ENCODE measurements around the gene PRTFDC1.
"Not testable (repeated sequence)": the region's sequence is repeated elsewhere in the genome, so short reads cannot be mapped to it uniquely, and the experiment has no call there.

The PRTFDC1 gene

DNA sequence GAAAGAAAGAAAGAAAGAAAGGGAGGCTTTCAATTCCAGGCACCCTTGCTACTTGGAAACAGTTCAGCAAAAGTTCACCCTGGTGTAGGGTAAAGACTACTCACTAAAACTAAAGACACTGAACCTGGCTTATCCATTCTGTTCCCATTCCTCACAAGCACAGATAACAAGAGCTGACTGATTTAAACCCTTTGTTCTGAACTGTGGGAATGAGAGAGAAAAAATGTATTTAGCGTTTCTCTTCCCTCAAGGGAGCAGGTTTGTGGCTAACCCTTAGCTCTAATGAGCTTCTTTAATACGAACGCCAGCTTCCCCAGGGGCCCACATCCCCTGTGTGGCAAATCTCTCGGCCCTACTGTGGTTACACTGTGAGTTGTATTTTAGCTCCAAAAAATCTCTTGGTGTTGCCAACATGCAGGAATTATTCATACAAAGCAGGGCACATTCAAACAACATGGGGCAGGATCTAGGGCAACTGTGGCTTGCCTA lies 23.3 kb downstream of the PRTFDC1 start:
- DNase-seq = no peak

DNA sequence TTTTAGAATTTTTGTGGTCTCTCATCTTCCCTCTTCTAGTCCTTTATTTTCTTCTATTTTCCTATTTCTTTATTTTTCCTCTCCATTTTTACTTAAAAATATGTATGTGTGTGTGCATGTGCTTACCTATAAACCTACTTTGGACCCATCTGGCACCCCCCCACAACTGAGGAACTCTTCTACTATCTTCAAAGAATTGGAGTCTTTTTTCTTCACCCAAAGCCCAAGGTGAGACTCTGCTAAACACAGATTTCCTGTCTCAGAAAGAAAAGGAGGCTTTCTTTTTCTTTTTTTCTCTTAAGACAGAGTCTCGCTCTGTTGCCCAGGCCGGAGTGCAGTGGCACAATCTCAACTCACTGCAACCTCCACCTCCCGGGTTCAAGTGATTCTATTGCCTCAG lies 24.2 kb downstream of the PRTFDC1 start:
- no peak for DNase-seq

DNA sequence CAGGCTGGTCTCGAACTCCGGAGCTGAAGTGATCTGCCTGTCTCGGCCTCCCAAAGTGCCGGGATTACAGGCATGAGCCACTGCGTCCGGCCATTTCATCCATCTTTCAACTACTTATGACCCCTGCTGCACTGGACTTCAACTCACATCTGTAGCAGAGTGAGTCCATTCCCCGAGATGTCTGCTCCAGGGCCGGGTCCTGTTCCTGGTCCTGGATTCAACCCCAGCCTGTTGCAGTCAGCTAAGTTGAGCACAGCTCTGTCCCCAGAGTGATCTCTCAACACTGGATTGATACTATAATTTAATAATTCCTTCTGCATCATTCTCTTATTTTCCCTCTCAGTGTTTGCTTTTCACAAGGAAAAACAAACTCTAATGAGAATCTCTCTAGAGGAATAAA lies 25.8 kb downstream of the PRTFDC1 start:
- no peak for DNase-seq

DNA sequence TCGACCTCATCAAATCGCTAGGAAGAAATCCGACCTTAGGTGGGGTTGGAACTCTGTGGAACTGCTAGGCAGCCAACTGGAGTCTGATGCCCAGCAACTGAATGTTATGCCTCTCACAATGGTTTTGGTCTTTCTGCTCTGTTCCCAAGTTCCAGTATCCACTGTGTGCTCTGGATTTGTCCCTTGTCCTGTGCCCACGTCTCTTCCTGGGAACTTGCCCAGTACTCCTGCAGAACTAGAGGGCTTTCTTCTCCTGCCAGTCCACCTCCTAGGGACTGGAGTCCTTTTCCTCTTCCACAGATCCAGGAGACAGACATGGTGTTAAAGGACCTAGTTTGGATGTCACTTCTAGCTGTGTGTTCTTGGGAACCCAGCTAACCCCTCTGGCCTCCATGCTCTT lies 26.6 kb downstream of the PRTFDC1 start:
- DNase-seq = no peak

DNA sequence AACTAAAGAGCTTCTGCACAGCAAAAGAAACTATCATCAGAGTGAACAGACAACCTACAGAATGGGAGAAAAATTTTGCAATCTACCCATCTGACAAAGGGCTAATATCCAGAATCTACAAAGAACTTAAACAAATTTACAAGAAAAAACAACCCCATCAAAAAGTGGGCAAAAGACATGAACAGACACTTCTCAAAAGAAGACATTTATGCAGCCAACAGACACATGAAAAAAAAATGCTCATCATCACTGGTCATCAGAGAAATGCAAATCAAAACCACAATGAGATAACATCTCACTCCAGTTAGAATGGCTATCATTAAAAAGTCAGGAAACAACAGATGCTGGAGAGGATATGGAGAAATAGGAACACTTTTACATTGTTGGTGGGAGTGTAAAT lies 27.9 kb downstream of the PRTFDC1 start:
- DNase-seq = not testable (repeated sequence)

DNA sequence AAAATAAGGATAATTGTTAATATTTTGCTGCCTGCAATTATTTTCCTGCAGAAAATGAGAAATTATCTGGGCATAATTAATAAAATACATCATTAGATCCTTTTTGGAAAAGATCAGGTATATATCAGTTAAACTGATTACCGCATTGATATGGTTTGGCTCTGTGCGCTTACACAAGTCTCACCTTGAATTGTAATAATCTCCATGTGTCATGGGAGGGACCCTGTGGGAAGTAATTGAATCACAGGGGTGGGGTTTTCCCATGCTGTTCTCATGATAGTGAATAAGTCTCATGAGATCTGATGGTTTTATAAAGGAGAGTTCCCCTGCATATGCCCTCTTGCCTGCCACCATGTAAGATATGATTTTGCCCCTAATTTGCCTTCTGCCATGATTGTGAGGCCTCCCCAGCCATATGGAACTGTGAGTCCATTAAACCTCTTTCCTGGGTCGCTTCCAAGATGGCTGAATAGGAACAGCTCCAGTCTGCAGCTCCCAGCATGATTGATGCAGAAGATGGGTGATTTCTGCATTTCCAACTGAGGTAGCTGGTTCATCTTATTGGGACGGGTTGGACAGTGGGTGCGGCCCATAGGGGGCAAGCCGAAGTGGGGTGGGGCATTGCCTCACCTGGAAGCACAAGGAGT lies 30.1 kb downstream of the PRTFDC1 start:
- not testable (repeated sequence) for DNase-seq

DNA sequence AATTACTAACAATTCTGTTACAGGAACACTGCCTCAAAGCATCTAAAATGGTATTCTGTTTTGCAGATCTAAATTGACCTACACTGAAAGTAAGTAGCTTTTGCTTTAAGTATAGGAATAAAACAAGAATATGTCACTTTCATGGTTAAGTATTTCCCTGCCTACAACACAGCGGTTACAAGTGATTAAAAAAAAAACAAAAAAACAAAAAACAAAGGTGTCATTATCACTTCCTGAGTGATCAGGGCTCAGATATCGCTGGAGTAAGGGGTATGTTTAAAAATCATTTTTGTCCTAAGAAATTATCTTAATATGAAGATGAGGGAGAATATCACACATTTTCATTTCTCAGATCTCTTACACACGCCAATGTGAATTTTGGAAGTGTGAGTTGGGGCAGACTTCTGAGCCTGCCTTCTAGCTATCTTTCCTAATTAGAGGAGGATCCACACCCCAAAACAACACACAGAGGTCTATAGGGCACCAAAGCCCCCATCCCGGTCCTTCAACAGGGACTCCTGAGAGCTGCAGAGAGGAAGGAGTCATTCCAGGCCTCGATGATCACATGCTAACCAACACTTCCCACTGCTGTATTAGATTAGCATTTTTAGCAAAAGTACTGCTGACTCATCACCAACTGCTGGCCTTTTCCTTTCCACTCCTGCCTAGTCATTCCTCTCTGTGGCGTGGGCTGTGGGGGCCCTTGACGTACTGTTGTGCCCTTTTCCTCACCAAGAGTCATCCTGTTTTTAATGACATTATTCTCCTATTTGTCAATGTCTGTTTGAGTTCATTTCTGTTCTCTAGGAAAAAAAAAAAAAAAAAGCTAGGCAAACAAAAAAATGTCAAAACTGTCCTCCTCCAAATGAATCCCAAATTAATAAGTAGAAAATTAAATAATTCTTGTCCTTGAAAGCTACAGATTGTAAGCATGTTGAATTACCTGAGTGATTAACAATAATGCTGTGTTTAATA lies 31.2 kb downstream of the PRTFDC1 start:
- DNase-seq = no peak

DNA sequence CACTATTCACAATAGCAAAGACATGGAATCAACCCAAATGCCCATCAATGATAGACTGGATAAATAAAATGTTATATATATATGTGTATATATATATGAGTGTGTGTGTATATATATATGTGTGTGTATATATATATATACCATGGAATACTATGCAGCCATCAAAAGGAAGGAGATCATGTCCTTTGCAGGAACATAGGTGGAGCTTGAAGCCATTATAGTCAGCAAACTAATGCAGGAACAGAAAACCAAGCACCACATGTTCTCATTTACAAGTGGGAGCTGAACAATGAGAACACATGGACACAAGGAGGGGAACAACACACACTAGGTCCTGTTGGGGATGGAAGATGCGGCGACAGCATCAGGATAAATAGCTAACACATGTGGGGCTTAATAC lies 32.2 kb downstream of the PRTFDC1 start:
- DNase-seq = not testable (repeated sequence)

DNA sequence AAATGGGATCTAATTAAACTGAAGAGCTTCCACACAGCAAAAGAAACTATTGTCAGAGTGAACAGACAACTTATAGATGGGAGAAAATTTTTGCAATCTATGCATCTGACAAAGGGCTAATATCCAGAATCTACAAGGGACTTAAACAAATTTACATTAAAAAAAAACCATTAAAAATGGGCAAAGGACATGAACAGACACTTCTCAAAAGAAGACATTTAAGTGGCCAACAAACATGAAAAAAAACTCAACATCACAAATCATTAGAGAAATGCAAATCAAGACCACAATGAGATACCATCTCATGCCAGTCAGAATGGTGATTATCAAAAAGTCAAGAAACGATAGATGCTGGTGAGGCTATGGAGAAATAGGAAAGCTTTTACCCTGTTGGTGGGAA lies 32.8 kb downstream of the PRTFDC1 start:
- DNase-seq = not testable (repeated sequence)

DNA sequence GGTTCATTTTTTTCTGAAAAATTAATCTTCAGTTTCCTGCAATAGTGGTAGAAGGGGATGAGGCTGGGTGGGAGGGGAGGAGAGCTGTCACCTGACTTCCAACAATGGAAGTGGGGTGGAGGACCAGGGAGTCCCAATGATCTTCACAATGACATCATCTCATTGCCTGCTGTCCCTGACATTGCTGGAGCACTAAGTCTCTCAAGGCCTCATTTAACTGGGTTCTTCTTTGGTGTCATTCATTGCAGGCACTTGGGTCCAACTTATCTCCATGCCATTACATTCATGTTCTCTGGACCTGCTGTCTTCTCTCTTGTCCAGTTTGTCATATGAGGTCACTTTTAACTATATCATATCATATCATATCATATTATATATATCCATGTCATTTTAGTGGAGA lies 34.4 kb downstream of the PRTFDC1 start:
- DNase-seq = no peak

DNA sequence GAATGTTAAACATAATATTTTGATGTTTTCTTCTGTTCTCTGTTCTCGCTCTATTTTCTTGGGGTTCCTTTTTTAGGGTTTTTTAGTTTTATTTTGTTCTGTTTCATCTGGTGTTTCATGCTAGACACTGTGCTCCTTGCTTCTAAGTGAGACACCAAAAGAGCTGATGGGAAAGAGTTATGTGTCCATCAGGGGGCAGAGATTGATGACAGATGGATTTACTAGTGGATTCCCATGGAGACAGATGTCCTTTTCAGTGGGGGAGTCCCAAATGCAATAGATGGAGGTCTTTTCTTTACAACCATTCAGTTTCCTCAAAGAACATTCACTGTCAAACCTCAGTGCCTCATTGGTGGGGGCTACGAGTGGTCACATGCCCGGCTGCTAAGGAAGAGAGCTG lies 34.9 kb downstream of the PRTFDC1 start:
- no peak for DNase-seq

DNA sequence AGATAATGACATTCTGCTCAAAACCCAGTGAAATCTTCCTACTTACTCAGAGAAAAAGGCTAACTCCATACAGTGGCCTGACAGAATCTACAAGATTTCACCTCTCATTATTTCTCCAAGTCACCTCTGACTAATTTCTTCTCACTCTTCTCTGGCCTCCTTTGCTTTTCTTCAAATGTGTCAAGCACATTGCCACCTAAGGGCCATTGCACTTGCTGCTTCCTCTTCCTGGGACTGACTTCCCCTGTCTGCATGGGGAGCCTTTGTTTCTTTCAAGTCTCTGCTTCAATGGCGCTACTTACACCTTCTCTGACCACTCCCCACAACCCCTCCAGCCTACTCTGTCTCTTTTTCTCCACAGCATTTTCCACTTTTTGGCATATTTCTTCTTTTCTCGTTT lies 36.0 kb downstream of the PRTFDC1 start:
- DNase-seq = no peak

DNA sequence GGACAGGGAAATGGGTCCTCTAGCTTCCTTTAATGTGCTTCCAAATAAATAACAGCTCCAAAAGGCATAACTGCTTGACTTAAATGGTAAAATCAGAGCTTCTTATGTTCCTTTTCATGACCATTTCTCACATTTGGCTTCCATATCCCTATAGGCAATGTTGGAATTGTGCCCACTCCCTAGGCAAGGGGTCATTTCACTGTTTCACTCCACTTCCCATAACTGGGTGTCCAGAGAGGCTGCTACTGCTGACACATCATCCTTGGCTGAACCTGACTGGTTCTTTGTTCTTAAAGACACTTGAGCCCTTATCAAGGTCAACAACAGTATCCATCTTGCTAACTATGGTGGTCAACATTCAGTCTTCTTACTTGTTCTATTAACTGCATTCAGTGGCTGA lies 37.1 kb downstream of the PRTFDC1 start:
- no peak for DNase-seq

DNA sequence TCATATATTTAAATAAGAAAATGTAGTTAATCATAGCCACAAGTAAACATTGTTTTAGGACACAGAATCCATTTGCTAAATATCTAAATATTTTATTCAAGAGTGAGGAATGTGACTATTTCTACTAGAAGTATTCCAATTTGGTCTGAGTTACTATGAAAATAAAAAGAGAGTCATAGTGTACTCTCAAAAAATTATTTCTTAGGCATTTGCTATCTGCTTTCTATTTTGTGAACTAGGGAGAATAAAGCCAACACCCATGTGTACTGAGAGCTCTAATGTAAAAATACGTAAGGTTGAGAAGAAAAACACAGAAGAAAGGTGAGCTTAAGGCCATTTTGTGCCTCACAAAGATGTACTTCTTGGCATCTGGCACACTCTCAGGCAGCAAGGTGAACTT lies 38.3 kb downstream of the PRTFDC1 start:
- DNase-seq = no peak

DNA sequence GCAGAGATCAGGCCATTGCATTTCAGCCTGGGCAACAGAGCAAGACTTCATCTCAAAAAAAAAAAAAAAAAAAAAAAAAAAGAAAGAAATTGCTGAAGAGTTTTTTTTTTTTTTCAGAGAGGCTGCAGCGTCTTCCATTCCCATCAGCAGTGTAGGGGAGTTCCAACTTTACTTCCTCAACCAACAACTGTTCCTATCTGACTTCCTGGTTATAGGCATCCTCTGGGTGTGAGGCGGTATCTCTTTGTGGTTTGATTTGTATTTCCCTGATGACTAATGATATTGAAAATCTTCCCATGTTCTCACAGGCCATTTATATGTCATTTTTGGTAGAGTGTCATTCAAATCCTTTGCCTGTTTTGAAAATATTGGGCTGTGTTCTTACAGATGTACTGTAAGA lies 40.2 kb downstream of the PRTFDC1 start:
- DNase-seq = no peak

DNA sequence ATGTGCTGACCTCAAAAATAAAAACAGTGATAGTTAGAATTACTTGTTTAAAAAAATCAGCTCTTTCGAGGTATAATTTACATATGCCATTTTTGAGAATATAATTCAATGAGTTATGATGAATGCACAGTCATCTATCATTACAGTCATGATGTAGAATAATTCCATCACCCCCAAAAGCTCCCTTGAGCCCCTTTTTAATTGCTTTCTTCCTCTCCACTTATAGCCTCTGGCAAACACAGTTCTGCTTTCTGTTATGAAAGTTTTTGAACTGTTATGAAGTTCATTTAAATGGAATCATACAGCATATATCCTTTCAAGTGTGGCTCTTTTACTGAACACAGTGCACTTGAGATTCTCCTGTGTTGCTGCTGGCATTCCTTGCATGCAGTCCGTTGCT lies 41.4 kb downstream of the PRTFDC1 start:
- no peak for DNase-seq

DNA sequence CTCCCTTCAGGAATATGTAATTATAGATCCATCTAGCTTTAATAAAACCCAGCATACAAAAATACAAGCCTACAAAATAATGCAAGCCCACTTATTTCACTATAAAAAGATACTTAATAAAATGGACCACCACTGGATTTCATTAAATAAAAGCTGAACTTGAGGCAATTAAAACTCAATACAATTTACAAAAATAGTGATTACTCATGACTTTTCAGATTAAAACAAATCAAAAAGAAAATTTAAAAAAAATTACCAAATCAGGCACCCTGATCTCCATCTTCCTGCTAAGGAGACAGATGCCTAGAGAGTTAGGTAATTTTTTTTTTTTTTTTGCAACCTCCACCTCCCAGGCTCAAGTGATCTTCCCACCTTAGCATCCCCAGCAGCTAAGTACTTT lies 41.8 kb downstream of the PRTFDC1 start:
- DNase-seq = no peak

DNA sequence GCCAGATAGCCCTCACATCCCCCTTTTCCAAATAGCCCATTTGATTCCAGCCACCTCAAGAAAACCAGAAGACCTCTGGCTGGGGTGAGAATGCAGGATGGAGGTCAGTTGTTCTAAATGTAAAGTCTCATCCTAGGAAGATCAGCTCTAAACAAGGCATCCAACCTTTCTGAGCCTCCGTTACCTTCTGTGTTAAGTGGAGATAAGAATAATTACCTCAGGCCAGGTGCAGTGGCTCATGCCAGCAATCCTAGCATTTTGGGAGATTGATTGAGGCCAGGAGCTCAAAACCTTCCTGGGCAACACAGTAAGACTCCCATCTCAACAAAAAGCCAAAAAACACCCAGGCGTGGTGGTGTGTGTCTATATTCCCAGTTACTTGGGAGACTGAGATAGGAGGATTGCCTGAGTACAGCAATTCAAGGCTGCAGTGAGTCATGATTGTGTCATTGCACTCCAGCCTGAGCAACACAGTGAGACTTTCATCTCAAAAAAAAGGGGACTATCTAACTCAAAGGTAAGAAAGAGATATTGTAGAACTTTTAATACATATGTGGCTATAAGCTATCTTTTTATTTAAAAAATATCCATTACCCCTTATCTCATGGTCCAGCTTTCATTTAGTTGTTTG lies 43.5 kb downstream of the PRTFDC1 start:
- DNase-seq = no peak

DNA sequence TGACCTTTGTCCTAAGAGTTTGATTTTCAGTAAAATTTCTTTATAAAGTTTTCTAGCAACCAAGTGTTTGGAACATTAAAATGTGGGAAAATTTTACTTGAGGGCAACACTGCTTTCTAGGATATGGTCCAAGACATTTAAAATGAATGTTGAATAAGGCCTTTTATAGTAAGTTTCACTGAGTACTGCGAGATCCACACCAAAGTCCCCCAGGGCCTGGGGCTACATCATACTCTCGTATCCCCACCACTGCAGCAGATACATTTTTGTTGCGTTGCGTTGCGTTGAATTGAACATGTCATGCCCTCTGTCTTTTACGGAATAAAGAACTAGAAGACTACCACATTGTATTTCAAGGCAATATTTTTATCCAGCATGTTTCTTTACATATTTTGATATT lies 44.5 kb downstream of the PRTFDC1 start:
- DNase-seq = no peak

DNA sequence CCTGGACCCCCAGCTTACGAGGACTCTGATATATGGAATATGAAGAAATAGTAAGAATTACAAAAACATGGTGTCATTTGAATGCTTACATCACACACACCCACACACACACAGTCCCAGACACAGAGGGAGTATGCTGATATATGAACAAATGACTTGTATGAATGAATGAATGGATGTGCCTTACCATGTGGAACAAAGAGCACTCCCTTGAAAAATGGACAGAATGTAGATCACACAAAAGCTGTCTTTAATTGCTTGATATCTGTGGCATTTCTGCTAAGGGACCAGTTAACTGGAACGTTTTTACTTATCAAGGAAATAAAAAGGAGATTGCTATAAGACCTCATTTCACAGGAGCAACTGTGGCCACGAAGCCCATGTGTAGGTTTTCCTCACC lies 46.0 kb downstream of the PRTFDC1 start:
- no peak for DNase-seq

DNA sequence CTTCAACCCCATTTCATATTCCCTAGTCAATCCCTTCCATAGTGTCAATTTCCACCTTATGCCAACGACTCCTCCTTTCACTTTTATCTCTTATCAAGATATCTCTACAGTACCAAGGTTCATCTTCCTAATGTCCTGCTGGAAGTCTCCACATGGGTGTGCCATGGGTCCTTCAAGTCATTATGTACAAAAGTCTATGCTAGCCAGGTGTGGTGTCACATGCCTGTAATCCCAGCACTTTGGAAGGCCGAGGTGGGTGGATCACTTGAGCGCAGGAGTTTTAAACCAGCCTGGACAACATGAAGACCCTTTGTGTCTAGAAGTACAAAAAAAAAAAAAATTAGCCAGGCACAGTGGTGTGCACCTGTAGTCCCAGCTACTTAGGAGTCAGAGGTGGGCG lies 47.6 kb downstream of the PRTFDC1 start:
- DNase-seq = no peak

DNA sequence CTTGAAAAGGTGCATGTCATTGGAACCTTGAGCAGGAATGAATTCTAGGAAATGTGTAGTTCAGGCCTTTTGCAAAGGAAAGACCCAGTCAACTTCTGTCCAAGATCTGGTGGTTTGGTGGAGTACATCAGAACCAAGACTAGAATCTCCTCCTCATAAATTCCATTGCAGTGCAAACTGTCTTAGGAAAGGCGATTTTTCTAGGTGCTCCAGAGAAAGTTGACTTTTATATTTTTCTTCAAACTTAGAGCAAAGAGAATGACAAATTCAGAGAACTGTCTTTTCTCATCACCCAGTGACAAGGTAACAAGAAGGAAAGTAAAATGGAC lies 50.0 kb downstream of the PRTFDC1 start:
- DNase-seq = no peak

DNA sequence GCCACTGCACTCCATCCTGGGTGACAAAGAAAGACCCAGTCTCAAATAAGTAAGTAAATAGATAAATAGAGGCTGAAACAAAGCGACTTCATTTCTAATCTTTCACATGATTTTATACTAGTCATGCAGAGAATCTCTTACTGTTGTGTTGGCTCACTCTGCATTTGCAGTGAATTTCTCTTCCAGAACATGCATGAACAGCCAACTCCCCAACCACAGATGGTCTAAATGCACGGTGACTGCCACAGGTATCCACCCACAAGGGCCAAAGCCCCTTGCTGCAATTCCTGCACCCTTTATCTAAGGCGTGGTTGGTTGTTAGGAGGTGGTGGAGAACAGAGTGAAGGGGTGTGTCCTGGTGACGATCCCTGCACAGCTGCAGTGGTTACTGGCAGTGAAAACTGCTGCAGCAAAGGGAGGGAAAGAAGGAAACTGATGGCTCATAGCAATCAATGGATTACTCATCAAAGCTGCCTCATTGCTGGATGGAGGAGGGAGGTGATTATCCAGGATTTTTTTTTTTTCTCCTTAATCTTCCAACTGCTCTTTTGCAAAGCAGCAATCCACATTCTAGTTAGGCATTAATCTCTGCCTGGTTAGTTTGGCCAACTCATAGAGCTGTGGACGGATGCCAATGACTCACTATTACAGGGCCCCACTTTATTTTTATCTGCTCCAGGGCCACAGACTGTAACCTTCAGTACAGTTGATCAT lies 50.6 kb downstream of the PRTFDC1 start:
- no peak for DNase-seq

Data from stimulated activated naive CD4-positive, alpha-beta T cell (primary cell).